Tibial nerve (tissue), 4 donors: ENCODE measurements around the gene RPS8. TPM values are rescaled to one million over a fixed set of nuclear protein-coding genes. Genes with fewer than 3 reads are reported as not detected.
A peak's percentile ranks its signal among the peaks of the same experiment; 100 is the strongest.

Experiments
- DNase-seq, 2 donors: peaks; one replicate each; pipeline ENCODE4 v3.0.0-alpha.2; 2019; ENCODE audit warnings: low spot score in 2 of 2
- H3K27ac ChIP-seq, 4 donors: fragments of 200-600 bp; sonication (generic) in 3 of 4; one replicate each; pipeline ENCODE4 v1.5.1; 2017 to 2019; ENCODE audit warnings: mild to moderate bottlenecking in 1 of 4
- H3K27me3 ChIP-seq, 2 donors: fragments of 200-600 bp; sonication (generic) in 1 of 2; one replicate each; pipeline versions ENCODE4 v1.5.1 to v1.6.0; 2017 to 2019
- H3K36me3 ChIP-seq, 3 donors: fragments of 200-600 bp; sonication (generic); one replicate each; pipeline ENCODE4 v1.5.1; 2018 to 2019
- H3K4me1 ChIP-seq, 4 donors: fragments of 200-600 bp; sonication (generic) in 3 of 4; one replicate each; pipeline ENCODE4 v1.5.1; 2017 to 2019
- H3K4me3 ChIP-seq, 4 donors: fragments of 200-600 bp; sonication (generic) in 3 of 4; one replicate each; pipeline ENCODE4 v1.5.1; 2017 to 2019; ENCODE audit warnings: mild to moderate bottlenecking in 1 of 4, moderate library complexity in 1 of 4
- H3K9me3 ChIP-seq, 4 donors: fragments of 200-600 bp; sonication (generic) in 3 of 4; one replicate each; pipeline ENCODE4 v1.5.1; 2017 to 2019
- CTCF ChIP-seq, 5 experiments: fragments of 200-600 bp in 3 of 5; fragments of 450-650 bp in 2 of 5; sonication (generic) in 3 of 5; IDR thresholded peaks; one replicate each; pipeline ENCODE4 v1.5.1; 2016 to 2019; ENCODE audit warnings: antibody characterized with exemption in 5 of 5, mild to moderate bottlenecking in 3 of 5, moderate library complexity in 2 of 5
- EP300 ChIP-seq, 2 donors: sonication (generic); formaldehyde crosslinking; IDR thresholded peaks; one replicate each; pipeline ENCODE4 v1.6.1; 2017; ENCODE audit warnings: antibody characterized with exemption in 2 of 2, mild to moderate bottlenecking in 1 of 2
- POLR2A ChIP-seq, 2 donors: fragments of 450-650 bp; IDR thresholded peaks; one replicate each; pipeline ENCODE4 v1.6.1; 2017; ENCODE audit warnings: antibody characterized with exemption in 2 of 2, mild to moderate bottlenecking in 2 of 2, moderate library complexity in 2 of 2
- WGBS, 2 donors: methylation state at CpG; one replicate each; pipeline ENCODE4 v1.1.5; 2018; 5-methylcytosine and 5-hydroxymethylcytosine counted together
- total RNA-seq, 4 donors: library from RNA; depleted of rRNA; stranded (reverse); fragments of >200 nt; gene quantifications; one replicate each; pipeline ENCODE4 v1.1.0, GENCODE V29; 2016

RPS8 gene
- total RNA-seq, 4 donors from 2014 or later = 2,048 to 2,345 (median 2,235) TPM

GRCh38 chr1:44739307-44740178, 35.8 kb upstream of the RPS8 start, which contains the start of gene KIF2C:
Gene KIF2C, plus strand, starts transcription at chr1:44739837. Its CDS starts 96 bp downstream, at chr1:44739933.
- Histone ChIP-seq H3K27ac (peak within 1 kb of the TSS; percentile 83 to 95 (median 91)), H3K4me1 (peaks cover 0 to 9% (median 3%) of the 10 kb centered on the region in 4 donors), H3K27me3 (no peaks in the 10 kb centered on the region), H3K4me3 (peak within 1 kb of the TSS; percentile 45 to 66 (median 60)), H3K36me3 (no peaks in the 10 kb centered on the region), H3K9me3 (no peaks in the 10 kb centered on the region)
- TF ChIP-seq POLR2A (IDR thresholded peaks at IDR 0.05) (peak; percentile 21 to 80), CTCF (IDR thresholded peaks at IDR 0.05) (peak in 1 of 5 experiments; percentile 45), EP300 (IDR thresholded peaks at IDR 0.05) (peak; percentile 94 to 98)
- DNase-seq = peak; percentile 94 to 95
- WGBS, 2 donors = 0 to 2% methylated on average over 37 to 43 of the region's 57 CpGs

- DNase-seq = no peak
- TF ChIP-seq POLR2A (IDR thresholded peaks at IDR 0.05) (no peak), EP300 (IDR thresholded peaks at IDR 0.05) (no peak), CTCF (IDR thresholded peaks at IDR 0.05) (no peak)
- no peaks in the 10 kb centered on the region for H3K9me3 ChIP-seq
- peaks cover 0 to 9% (median 3%) of the 10 kb centered on the region in 4 donors for H3K4me1 ChIP-seq
- H3K4me3 ChIP-seq = peak overlapping the region in 3 of 4 donors; percentile 45 to 66 (median 59)
- H3K27ac ChIP-seq = peak overlapping the region in 3 of 4 donors; percentile 33 to 95 (median 90)
- no peaks in the 10 kb centered on the region for H3K36me3 ChIP-seq
- WGBS, 2 donors = 1 to 2% methylated on average over 14 of the region's 14 CpGs
- H3K27me3 ChIP-seq = no peaks in the 10 kb centered on the region
Measured at GRCh38 chr1:44740179-44740617, 35.1 kb upstream of the RPS8 start.

- WGBS, 2 donors = 95 to 100% methylated on average over 1 of the region's 1 CpG
- DNase-seq = no peak
- TF ChIP-seq EP300 (IDR thresholded peaks at IDR 0.05) (no peak), CTCF (IDR thresholded peaks at IDR 0.05) (no peak), POLR2A (IDR thresholded peaks at IDR 0.05) (no peak)
Measured at GRCh38 chr1:44743211-44743610, 32.1 kb upstream of the RPS8 start.

GRCh38 chr1:44747878-44748277, 27.5 kb upstream of the RPS8 start:
- Histone ChIP-seq H3K4me3 (no peak overlapping the region), H3K9me3 (no peaks in the 10 kb centered on the region), H3K4me1 (no peaks in the 10 kb centered on the region), H3K27ac (no peak overlapping the region), H3K36me3 (no peaks in the 10 kb centered on the region), H3K27me3 (no peaks in the 10 kb centered on the region)
- 82 to 85% methylated on average over 3 of the region's 3 CpGs for WGBS, 2 donors
- no peak for DNase-seq
- TF ChIP-seq POLR2A (IDR thresholded peaks at IDR 0.05) (no peak), CTCF (IDR thresholded peaks at IDR 0.05) (no peak), EP300 (IDR thresholded peaks at IDR 0.05) (no peak)

More at GRCh38 chr1:44743211-44743610, 32.1 kb upstream of the RPS8 start:
- Histone ChIP-seq H3K4me1 (peaks cover 0 to 9% (median 3%) of the 10 kb centered on the region in 4 donors), H3K27ac (no peak overlapping the region), H3K4me3 (no peak overlapping the region), H3K27me3 (no peaks in the 10 kb centered on the region), H3K9me3 (no peaks in the 10 kb centered on the region), H3K36me3 (no peaks in the 10 kb centered on the region)

- DNase-seq = no peak
- no peak overlapping the region for H3K4me3 ChIP-seq
- H3K36me3 ChIP-seq = no peaks in the 10 kb centered on the region
- no peak for TF ChIP-seq POLR2A (IDR thresholded peaks at IDR 0.05)
- TF ChIP-seq CTCF (IDR thresholded peaks at IDR 0.05) = no peak
- no peak for TF ChIP-seq EP300 (IDR thresholded peaks at IDR 0.05)
- no peaks in the 10 kb centered on the region for H3K27me3 ChIP-seq
- WGBS, 2 donors = 94 to 96% methylated on average over 2 of the region's 2 CpGs
- no peak overlapping the region for H3K27ac ChIP-seq
- no peaks in the 10 kb centered on the region for H3K4me1 ChIP-seq
- no peaks in the 10 kb centered on the region for H3K9me3 ChIP-seq
Measured at GRCh38 chr1:44757420-44757819, 17.9 kb upstream of the RPS8 start.
